SKM-1 treated with dmso at 0.1 percent for 144 hours (cell line): Measurements from ENCODE around the gene NPAP1.
"Not testable (repeated sequence)": the region's sequence is repeated elsewhere in the genome, so short reads cannot be mapped to it uniquely, and the experiment has no call there.

Experiments
- DNase-seq: peaks from one replicate; lab custom pipeline; 2025; ENCODE audit not compliant: unreplicated experiment; lab: John Stamatoyannopoulos, UW

The NPAP1 gene, protein sequence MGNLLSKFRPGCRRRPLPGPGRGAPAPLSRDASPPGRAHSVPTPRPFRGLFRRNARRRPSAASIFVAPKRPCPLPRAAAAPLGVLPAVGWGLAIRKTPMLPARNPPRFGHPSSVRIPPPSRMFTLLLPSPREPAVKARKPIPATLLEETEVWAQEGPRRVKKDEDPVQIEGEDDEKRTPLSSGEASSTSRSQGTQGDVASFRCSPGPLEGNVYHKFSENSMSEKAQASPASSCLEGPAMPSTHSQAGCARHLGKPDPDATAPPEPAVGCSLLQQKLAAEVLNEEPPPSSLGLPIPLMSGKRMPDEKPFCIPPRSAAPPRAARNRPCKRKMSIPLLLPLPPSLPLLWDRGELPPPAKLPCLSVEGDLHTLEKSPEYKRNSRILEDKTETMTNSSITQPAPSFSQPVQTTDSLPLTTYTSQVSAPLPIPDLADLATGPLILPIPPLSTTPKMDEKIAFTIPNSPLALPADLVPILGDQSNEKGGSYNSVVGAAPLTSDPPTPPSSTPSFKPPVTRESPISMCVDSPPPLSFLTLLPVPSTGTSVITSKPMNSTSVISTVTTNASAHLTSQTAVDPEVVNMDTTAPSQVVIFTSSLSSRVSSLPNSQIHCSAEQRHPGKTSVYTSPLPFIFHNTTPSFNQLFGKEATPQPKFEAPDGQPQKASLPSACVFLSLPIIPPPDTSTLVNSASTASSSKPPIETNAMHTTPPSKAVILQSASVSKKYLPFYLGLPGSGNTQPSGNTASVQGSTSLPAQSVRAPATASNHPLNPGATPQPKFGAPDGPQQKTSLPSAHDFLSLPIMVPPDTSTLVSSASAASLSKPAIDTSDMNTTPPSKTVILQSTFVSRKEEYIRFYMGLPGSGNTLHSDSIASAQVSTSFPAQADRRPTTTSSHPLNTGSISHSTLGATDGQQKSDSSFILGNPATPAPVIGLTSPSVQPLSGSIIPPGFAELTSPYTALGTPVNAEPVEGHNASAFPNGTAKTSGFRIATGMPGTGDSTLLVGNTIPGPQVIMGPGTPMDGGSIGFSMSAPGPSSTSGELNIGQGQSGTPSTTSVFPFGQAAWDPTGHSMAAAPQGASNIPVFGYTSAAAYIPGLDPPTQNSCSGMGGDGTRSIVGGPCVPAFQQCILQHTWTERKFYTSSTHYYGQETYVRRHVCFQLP

DNA sequence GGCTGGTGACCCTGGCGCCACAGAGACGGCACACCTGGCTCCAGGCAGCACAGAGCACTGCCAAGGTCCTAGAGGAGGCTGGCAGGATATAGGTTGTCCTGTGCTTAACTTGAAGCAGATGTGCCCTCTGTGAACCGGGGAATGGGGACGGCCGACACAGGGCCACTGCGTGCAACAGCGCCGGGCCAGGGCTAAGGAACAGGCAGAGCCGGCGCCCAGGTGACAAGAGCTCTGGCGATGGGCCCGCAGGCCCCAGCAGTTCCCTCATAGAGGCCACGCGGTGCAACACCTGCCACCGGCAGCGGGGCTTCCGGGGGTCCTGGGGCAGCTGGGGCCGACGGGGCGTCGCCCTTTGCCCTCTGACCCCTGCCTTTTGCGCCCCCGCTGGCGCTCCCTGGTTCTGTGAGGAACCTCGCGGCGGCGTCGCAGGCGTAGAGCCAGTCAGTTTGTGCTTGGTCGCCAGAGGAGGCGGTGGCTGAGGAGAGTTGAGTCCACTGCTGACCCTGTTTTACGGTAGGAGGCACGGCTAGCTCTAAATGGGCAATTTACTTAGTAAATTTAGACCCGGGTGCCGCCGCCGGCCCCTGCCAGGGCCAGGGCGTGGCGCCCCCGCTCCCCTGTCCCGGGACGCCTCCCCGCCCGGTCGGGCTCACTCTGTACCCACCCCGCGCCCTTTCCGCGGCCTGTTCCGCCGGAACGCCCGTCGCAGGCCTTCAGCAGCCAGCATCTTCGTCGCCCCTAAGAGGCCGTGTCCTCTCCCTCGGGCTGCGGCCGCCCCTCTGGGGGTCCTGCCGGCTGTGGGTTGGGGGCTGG is at the start of gene NPAP1:
Gene NPAP1 (plus strand): TSS at position 444 of the 813 bp plus-strand sequence. CDS start 93 bp downstream, at position 537.
- DNase-seq: no peak

DNA sequence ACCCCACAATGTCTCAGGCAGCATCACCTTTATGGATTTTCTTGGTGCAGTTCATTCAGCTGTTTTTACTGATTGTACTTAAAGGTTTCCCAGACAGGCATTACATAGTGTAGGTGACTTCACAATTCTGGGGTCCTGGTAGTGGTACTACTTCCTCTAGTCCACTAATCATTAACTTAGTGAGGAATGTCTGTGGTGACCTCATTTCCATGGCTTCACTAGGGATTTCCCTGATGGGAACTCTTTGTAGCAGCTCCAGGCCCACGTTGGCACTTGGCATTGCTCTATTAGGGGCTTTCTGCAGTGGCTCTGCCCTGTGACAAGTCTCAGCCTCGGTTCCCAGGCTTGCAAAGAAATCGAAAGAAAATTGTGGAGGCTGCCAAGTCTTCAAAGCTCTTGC is 48.1 kb upstream of the NPAP1 start:
- no peak for DNase-seq

DNA sequence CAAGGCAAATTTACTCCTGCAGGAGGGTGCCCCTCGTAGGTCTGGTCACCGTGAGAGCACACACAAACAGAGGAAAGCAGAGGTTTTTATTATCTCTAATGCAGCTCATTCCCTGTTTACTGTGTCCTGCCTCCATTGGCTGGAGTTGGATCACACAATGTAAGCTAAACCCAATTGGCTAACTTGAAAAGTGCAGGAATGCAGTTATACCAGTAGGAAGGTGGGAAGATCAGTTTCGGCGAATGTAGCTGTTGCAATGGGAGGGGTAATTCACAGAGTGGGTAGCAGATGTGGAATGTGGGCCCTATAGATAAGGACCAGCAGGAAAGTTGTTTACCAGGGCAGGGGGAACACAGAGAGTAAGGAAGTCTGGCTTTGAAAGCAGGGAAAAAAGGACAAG is 42.5 kb upstream of the NPAP1 start:
- no peak for DNase-seq

DNA sequence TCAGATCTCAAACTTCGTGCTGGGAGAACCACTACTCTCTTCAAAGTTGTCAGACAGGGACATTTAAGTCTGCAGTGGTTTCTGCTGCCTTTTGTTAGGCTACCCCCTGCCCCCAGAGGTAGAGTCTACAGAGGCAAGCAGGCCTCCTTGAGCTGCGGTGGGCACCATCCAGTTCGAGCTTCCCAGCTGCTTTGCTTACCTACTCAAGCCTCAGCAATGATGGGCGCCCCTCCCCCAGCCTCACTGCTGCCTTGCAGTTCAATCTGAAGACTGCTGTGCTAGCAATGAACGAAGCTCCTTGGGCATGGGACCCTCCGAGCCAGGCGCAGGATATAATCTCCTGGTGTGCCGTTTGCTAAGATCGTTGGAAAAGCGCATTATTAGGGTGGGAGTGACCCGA is 36.2 kb upstream of the NPAP1 start:
- not testable (repeated sequence) for DNase-seq

DNA sequence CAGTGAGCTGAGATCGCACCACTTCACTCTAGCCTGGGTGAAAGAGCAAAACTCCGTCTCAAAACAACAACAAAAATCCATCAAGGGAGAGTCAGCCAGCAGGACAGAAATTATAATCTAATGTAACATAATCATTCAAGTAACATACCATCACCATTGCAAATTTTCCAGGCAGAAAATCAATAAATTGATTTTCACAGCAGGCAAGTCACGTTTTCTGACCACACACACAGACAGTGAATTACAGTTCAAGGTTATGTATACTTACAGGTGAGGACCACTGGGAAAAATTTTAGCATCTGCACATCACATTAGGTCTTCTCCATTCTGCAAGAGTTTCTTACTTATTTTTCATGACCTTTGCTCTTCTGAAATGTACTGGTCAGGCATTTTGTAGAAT is 29.9 kb upstream of the NPAP1 start:
- DNase-seq: no peak

DNA sequence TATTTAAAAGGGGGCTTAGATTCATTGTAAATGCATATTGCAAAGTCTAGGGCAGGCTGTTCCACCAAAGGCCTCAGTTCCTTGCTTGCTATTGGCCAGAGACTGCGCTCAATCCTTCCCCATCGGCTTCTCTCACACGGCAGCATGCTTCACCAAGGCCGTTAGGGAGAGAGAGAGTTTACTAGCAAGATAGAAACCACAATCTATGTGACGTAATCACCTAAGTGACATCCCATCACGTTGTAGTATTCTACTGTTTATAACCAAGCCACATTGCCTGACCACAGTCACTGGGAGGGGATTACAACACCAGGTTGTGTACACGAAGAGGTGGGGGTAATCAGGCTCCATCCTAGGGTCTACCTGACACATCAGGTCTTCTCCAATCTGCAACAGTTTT is 16.0 kb upstream of the NPAP1 start:
- peak; percentile 1 for DNase-seq

DNA sequence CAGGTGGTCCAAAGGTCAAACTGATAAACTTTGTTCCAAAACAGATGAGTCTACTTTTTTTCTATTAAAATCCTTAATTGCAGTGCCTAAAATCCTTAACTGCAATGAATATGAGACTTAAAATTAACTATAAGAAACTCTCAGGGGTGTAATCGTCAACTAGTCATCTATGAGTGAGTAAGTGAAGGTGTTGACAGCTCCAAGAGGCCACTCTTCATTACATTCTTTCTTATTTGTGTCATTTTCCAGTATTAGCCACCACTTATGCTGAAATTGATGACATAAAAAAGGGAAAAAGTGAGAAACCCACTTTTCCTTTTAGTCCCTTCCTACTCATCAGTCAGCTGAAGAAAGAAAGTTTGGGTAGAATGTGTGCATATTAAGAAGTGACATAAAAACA is 12.6 kb upstream of the NPAP1 start:
- DNase-seq: no peak

DNA sequence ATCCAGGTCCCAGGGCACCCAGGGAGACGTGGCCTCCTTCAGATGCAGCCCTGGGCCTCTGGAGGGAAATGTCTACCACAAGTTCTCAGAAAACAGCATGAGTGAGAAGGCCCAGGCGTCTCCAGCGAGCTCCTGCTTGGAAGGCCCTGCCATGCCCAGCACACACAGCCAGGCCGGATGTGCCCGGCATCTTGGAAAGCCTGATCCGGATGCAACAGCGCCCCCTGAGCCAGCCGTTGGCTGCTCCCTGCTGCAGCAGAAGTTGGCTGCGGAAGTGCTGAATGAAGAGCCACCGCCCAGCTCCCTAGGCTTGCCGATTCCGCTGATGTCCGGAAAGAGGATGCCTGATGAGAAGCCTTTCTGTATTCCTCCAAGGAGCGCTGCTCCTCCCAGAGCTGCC is 856 bp downstream of the NPAP1 start:
- DNase-seq: no peak

DNA sequence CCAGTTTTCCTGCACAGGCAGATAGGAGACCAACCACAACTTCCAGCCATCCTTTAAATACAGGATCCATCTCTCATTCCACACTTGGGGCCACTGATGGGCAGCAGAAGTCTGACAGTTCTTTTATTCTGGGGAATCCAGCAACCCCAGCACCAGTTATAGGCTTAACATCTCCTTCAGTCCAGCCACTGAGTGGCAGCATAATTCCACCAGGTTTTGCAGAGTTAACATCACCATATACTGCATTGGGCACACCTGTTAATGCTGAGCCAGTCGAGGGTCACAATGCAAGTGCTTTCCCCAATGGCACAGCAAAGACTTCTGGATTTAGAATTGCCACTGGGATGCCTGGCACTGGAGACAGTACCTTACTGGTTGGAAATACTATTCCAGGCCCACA is 2.9 kb downstream of the NPAP1 start:
- no peak for DNase-seq

DNA sequence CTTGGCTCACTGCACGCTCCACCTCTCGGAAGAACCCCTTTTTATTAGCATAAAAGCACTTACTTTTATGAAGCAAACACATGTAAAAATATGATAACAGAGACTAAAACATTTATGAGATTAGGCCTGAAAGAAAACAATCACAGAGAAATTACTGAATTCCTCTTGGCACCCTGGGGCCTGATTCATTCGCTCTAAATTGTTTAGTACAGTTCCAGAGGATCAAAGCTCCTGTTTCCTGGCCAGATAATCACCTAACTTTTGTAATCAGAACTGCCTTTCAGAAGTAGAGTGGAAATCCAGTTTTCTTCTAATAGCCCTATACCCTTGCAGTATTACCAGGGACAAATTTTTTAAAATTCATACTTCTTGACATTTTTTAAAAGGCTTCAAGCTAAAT is 6.4 kb downstream of the NPAP1 start:
- DNase-seq: no peak

DNA sequence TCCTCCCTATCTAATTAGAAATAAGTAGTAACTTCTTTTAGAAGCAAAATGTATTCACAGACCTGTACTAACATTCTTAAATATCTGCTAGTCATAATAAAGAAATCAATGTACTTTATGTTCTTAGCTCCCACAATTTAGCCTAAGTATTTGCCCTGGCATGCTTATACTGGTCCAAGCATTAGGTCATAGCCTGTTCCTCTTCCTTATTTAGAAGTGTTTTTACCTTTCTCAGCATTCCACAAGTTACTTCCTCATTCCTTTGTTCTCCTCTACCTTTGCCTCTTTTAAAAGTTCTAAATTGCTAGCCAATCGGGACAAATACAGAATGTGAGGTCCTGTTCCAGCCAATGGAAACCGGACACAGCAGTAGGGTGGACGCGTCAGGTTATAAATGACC is 7.3 kb downstream of the NPAP1 start:
- not testable (repeated sequence) for DNase-seq

DNA sequence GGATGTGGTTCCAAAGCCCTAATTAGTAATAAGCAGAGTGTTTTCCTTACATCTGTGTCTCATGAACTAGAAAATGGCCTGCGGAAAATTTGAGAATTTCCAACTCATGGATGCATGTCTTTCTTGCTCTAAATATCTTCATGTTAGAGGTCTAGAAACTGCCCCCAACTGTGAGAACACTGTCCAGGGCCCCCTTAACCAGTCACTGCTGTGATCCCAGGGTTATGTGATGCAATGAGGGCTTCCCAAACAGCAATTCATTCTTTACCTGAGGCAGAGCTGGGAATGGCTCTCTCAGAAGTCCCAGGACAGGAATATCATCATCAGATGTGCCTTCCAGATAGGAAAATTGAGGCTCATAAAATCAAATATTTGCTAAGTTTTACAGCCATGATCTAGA is 8.2 kb downstream of the NPAP1 start:
- DNase-seq: no peak

DNA sequence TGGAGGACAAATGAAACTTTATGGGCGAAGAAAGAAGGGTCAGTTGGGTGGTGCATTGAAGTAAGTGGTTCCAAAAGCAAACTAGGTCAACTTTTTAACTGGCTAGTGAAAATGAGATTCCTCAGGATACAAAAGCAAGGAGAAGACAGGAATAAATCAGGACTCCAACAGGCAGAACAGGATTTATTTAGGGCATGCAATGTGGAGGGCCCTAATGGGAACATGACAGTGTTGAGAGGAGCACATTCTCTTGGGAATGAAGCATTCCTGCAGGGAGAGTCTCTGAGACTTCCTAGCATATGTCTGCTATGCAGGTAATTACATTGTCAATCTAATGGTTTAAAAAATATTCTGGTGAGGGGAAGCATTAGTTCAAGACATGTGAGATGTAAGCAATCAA is 8.7 kb downstream of the NPAP1 start:
- no peak for DNase-seq

DNA sequence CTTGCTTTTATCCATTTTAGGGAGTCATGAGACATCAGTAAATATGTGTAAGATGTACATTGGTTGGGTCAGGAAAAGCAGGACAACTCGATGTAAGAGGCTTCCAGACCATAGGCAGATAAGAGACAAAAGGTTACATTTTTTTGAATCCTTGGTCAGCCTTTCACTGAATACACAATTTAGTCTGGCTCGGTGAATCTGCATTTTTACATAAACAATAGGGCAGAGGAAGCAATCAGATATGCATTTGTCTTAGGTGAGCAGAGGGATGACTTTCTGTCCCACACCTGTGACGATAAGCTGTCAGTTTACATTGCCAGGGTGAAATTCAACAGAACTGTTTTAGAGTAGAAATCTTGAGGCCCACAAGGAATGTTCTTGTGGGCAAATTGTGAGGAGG is 20.6 kb downstream of the NPAP1 start:
- no peak for DNase-seq

DNA sequence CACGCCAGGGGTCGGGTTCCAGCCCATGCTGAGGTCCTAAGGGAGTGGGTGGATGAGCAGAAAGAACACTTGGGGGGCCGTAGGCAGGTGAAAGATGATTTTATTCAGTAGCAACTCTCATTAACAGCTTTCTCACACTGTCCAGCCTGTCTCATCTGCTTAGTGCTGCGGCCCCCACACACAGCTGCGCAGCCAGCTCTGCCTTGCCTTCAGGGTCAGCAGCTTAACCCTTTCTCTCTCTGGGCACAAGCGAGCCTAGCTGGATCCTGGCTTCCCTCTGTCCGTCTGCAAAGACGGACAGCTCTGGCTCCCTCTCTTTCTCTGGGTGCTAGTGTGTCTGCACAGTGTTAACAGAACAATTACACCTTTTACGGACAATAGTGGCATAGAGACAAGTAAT is 21.3 kb downstream of the NPAP1 start:
- DNase-seq: no peak

DNA sequence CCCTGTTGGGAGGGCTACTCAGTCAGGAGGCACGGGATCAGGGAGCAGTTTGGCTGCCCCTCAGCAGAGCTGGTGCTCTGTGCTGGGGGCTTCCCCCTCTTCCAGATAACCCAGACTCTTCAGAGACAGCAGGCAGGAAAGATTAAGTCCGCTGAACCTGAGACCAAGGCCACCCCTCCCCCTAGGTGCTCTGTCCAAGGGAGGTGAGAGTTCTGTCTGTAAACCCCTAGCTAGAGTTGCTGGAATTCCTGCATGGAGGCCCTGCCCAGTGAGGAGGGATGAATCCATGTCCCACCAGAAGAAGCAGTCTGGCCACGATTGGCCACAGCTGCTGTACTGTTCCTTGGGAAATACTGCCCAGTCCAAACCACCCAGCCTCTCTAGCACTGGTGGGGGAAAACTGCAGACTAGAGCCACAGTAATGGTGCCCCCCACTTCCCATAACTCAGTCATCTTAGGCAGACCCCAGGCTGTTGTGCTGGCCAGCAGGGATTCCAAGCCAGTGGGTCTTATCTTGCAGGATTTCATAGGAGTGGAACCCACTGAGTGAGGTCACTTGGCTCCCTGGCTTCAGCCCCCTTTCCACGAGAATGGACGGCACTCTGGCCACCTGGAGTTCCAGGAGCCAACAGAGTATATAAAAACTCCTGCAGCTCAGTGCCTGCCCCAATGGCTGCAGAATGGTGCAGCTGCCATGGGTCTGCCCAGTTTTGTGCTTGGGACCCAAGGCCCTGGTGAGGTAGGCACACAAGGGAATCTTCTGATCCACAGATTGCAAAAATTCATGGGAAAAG is 42.9 kb downstream of the NPAP1 start:
- no peak for DNase-seq

DNA sequence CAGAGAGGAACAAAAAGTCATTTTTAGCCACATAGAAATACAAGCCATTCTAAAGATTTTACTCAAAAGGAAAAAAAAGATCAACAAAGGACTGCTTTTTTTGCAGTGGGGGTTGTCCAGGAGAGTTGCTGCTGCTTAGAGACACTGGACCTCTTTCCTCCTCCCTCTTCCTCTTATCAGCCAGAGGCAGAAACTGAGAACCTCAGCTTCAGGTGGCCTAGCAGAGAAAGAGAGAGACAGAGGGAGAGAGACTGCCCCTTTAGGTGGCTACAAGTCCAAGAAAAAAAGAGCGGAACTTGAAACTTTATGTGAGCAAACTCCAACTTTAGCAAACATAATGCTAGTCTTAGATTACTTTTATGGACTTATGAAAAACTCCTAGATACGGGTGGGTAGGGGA is 54.2 kb downstream of the NPAP1 start:
- DNase-seq: no peak
